Measurements from ENCODE around the gene FAM13A.
"Not testable (repeated sequence)": the region's sequence is repeated elsewhere in the genome, so short reads cannot be mapped to it uniquely, and the experiment has no call there.

FAM13A gene

GRCh38 chr4:88998001-88998400 is 59.0 kb downstream of the FAM13A start:
- DNase-seq = no peak

- DNase-seq = no peak
These were observed 61.1 kb downstream of the FAM13A start for GRCh38 chr4:88995874-88996273.

DNA sequence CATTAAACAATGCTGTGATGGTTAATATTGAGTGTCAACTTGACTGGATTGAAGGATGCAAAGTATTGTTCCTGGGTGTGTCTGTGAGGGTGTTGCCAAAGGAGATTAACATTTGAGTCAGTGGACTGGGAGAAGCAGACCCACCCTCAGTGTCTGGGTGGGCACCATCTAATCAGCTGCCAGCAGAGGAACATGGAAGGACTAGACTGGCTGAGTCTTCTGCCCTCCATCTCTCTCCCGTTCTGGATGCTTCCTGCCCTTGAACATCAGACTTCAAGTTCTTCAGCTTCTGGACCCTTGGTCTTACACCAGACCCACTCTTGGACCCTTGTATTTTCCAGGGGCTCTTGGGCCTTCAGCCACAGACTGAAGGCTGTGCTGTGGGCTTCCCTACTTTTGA is 61.7 kb downstream of the FAM13A start:
- DNase-seq = not testable (repeated sequence)

GRCh38 chr4:88993246-88993645 is 63.7 kb downstream of the FAM13A start:
- no peak for DNase-seq

DNA sequence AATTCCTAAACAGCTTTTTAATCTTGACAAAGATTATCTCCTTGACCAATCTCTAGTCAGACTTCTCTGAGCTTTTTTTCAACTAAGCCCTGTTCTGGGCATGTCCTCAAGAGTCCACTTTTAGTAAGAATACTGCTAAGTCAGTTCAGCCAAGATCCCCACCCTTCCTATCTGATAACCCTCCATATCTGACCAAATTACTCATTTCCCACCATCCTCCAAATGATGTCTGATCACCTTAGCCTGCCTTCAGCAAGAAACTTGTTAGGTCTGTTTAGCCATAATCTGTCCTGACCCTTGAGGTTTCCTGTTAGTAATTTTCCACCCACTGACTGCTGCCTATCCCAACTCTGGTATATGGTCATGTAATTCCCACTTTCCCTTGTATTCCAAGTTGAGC is 65.2 kb downstream of the FAM13A start:
- DNase-seq = no peak

- no peak for DNase-seq
These were observed 67.0 kb downstream of the FAM13A start for GRCh38 chr4:88989990-88990389.

DNA sequence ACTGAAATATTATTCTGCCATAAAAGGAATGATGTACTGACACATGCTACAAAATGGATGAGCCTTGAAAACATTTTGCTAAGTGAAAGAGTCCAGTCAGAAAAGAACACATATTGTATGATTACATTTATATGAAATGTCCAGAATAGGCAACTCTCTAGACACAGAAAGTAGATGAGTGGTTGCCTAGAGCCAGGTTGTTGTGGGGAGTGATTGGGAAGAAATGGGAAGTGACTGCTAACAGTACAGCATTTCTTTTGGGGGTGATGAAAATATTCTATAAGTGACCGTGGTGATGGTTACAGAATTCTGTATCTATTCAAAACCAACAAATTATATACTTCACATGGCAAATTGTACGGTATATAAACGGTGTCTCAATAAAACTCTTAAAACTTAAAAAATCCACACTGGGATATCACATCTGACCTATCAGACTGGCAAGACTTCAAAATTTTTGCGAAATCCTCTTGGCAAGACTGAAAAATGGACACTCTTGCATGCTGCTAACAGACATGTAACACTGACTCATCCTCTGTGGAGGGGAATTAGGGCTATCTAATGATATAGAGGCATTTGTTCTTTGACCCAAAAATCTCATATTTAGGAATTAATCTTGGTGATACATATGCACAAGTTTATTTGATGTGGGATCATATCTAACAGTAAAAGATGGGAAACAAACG is 71.8 kb downstream of the FAM13A start:
- no peak for DNase-seq

- no peak for DNase-seq
These were observed 74.2 kb downstream of the FAM13A start for GRCh38 chr4:88982757-88983156.

DNA sequence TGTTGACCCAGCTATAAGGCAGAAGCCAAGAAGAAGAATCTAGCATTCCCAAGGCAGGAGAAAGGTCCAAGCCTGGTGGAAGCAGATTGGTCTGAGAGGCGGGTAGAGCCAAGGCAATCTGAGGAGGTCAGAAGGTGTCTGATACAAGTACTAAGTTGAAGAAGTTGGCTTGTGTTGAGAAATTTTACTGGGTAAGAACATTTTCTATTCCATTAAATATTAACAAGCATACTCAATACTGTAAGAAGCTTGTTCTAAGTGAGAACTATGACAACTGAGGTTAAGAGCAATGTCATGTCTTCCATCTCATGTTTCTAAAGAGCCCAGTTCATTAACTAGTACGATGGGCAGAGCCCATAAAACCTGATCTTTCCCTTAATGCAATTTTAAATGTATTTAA is 75.0 kb downstream of the FAM13A start:
- DNase-seq = no peak

DNA sequence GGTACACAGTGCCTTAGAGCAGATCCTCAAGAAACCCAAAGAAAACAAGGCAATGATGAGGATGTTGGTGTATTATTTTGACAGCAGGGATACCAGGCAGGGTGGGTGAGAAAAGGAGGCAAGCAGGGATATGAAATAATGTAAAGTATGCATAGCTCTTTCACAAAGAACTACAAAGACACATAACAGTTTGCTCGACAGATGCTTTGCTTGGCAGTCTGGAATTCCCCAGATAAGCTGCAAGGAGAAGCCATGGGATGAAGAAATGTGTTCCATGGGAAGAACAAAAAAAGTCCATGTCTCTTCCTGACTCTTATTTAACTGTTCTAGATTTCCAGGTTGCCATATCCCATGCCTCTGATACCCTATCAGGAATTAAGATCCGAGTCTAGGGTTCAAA is 75.4 kb downstream of the FAM13A start:
- DNase-seq = no peak

DNA sequence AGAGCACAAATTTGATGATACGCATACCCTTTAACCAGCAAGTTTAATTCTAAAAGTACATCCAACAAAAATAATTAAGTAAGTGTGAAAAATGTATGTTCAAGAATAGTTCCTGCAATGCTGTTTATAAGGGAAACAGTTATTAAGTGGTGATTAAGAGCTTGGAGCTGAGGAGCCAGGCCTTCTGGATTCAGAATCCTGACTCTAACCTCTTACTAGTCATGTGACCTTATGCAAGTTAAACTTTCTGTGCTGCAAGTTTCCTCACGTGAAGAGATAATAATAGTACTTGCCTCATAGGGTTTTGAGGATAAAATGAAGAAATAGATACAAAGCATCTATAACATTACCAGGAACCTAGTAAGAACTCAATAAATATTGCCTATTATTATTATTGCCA is 77.7 kb downstream of the FAM13A start:
- no peak for DNase-seq

- DNase-seq = no peak
These were observed 80.3 kb downstream of the FAM13A start for GRCh38 chr4:88976775-88977035.

DNA sequence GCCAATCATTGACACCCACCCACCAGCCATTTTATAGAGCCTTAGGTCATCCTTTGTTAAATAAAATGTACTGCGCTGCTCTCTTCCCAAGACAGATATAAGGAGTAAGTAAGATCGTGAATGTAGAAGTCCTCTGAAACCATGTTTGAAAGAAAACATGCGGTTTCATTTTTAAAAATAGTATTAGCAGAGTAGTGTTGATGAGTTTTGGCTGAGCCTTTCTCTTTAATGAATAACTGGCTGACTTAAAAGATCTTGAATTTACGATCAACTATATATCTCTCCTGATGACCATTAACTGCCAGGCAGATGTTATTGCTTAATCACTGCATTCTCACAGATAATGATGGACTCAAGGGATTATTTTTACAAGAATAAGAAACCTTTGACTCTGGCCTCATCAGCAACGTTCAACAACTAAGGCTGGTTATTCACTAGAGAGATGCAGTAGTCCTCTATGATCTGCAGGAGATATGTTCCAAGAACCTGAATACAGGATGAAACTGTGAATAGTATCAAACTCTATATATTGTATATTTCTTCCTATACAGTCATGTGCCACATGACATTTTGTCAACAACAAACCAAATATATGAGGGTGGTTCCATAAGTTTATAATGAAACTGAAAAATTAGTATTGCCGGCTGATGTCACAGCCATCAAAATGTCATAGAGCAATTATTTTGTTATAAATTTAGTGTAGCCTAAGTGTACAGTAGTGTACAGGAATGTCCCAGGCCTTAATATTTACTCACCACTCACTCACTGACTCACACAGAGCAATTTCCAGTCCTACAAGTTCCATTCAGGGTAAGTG is 80.8 kb downstream of the FAM13A start:
- no peak for DNase-seq

DNA sequence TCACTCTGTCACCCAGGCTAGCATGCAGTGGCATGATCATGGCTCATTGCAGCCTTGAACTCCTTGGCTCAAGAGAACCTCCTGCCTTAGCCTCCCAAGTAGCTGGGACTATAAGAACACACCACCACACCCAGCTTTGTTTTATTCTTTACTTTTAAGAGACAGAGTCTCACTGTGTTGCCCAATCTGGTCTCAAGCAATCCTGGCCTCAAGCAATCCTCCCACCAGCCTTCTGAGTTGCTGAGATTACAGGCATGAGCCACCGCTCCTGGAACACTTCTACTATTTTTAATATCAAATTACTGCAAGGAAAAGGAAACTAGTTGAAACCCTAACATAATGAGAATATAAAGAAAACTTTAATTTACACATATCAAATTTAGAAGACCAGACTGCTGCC is 85.4 kb downstream of the FAM13A start:
- DNase-seq = no peak

GRCh38 chr4:88969746-88970145 is 87.2 kb downstream of the FAM13A start:
- DNase-seq = no peak

GRCh38 chr4:88969271-88969670 is 87.7 kb downstream of the FAM13A start:
- DNase-seq = no peak

DNA sequence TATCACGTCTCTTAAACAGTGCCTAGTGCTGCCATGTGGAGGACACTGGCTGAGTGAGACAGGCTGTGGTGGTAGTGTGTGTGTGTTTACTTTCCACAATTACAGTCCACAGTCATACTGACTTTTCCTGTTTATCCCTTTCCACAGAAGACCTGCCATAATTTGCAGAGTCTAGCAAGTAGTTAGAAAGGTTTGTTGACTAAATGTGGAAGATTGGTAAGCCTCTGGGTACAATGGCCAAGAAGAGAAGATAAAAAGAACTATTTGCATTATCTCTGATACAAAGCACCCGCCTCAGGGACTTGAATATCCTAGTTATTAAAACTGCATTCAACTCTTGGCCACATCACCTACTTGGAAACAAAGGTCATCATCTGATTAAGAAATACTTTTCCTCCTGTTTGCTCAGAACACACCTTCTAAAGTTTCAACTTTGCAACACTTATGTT is 89.1 kb downstream of the FAM13A start:
- DNase-seq = no peak

DNA sequence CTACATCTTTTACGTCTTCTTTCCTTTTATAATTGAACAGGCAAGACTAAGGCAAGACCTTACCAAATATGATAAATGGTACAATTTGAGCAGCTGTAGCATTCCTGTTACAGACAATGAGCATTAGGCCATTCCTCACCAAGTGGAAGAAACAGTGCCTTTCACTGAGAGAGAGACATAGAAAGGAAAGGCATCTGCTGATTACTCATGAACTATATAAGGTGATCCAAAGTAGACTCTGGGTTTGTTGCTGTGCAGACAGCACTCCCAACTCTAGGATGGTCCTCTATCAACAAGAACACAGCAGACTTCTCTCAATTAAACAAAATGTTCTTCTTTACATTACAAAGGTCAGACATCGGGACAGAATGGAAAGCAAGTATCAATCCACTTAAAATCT is 91.9 kb downstream of the FAM13A start:
- DNase-seq = no peak

- DNase-seq = no peak
These were observed 92.5 kb downstream of the FAM13A start for GRCh38 chr4:88964450-88964849.

GRCh38 chr4:88963817-88964216 is 93.2 kb downstream of the FAM13A start:
- DNase-seq = no peak

DNA sequence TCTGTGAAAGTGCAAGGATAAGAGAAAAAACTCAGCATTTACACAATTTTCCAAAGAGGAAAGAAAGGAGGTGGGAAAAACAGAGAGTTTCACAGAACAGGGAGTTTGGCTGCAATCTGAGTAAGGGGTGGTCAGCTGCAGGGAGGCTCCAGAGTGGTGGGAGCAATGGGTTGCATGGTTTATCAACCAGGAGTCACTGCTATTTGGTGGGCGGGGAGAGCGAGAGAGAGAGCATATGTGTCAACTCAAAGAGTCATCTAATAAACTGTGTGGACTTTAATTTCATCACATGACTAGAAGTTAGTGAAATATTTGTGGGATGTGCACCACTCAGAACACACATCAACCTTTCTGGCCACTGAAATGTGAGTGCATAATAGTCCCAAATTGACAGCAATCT is 94.6 kb downstream of the FAM13A start:
- no peak for DNase-seq

DNA sequence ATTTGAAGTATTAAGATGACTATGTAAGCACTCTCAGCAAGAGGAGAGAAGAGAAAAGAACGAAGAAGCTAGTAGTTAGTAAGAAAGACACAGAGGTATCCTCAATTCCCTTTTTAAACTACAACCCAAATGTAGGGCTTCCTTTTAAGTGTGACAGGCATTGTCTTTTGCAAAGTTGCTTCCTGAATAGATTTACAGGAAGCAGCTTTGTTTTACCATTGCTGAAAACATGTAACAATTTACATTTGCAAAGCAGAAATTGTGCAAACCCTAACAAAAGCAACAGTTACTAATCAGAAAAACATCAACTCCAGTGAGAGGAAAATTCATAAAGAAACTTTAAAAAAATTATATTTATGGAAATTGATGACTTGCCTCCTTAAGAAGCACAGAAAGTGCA is 96.4 kb downstream of the FAM13A start:
- peak in 1 of 6 experiments; percentile 7 for DNase-seq

- no peak for DNase-seq
These were observed 98.9 kb downstream of the FAM13A start for GRCh38 chr4:88958080-88958479.

- no peak for DNase-seq
These were observed 99.4 kb downstream of the FAM13A start for GRCh38 chr4:88957570-88957969.

Measured in stimulated activated naive CD4-positive, alpha-beta T cell (primary cell).